BLaER1 (cell line): ENCODE data around the gene IFITM2.
"Not testable (repeated sequence)": the region's sequence is repeated elsewhere in the genome, so short reads cannot be mapped to it uniquely, and the experiment has no call there.

Experiments used
- H3K27ac ChIP-seq: shearing (Covaris generic); formaldehyde crosslinking; 2 replicates; pipeline ENCODE4 v1.8.1; 2022
- H3K27me3 ChIP-seq: shearing (Covaris generic); formaldehyde crosslinking; 2 replicates; pipeline ENCODE4 v1.8.1; 2022
- H3K36me3 ChIP-seq: shearing (Covaris generic); formaldehyde crosslinking; 2 replicates; pipeline ENCODE4 v1.8.1; 2022
- H3K4me1 ChIP-seq: shearing (Covaris generic); formaldehyde crosslinking; 2 replicates; pipeline ENCODE4 v1.8.1; 2022
- H3K4me2 ChIP-seq: shearing (Covaris generic); formaldehyde crosslinking; 2 replicates; pipeline ENCODE4 v1.8.1; 2022
- H3K4me3 ChIP-seq: shearing (Covaris generic); formaldehyde crosslinking; 2 replicates; pipeline ENCODE4 v1.8.1; 2022
- H3K9ac ChIP-seq: shearing (Covaris generic); formaldehyde crosslinking; 2 replicates; pipeline ENCODE4 v1.8.1; 2022
- H3K9me3 ChIP-seq: shearing (Covaris generic); formaldehyde crosslinking; 2 replicates; pipeline ENCODE4 v1.8.1; 2022
- H4K20me1 ChIP-seq: shearing (Covaris generic); formaldehyde crosslinking; 2 replicates; pipeline ENCODE4 v1.8.1; 2022
- Cebpa-rat ChIP-seq: shearing (Covaris generic); IDR thresholded peaks from 2 replicates; pipeline ENCODE4 v1.8.1; 2022

IFITM2 gene

GRCh38 chr11:337711-338110 lies 30.1 kb downstream of the IFITM2 start:
- H3K9ac ChIP-seq, result no peak overlapping the region
- H4K20me1 ChIP-seq, result no peaks in the 10 kb centered on the region
- peak overlapping the region; percentile 44; the same call in 1 of the 2 replicates for H3K27ac ChIP-seq
- H3K9me3 ChIP-seq, result peaks cover 20% of the 10 kb centered on the region
- no peaks in the 10 kb centered on the region for H3K36me3 ChIP-seq
- no peaks in the 10 kb centered on the region for H3K27me3 ChIP-seq
- peaks cover 61% of the 10 kb centered on the region for H3K4me1 ChIP-seq
- no peak for TF ChIP-seq Cebpa-rat
- no peak overlapping the region for H3K4me3 ChIP-seq
- peak overlapping the region; percentile 7; the same call in 1 of the 2 replicates for H3K4me2 ChIP-seq

GRCh38 chr11:339963-340362 lies 32.3 kb downstream of the IFITM2 start:
- H3K27ac ChIP-seq, result no peak overlapping the region
- H3K27me3 ChIP-seq, result no peaks in the 10 kb centered on the region
- TF ChIP-seq Cebpa-rat, result no peak
- H3K9ac ChIP-seq, result no peak overlapping the region
- no peak overlapping the region for H3K4me3 ChIP-seq
- H3K36me3 ChIP-seq, result no peaks in the 10 kb centered on the region
- H3K9me3 ChIP-seq, result peaks cover 13% of the 10 kb centered on the region
- no peaks in the 10 kb centered on the region for H4K20me1 ChIP-seq
- peaks cover 45% of the 10 kb centered on the region for H3K4me1 ChIP-seq
- no peak overlapping the region for H3K4me2 ChIP-seq

DNA sequence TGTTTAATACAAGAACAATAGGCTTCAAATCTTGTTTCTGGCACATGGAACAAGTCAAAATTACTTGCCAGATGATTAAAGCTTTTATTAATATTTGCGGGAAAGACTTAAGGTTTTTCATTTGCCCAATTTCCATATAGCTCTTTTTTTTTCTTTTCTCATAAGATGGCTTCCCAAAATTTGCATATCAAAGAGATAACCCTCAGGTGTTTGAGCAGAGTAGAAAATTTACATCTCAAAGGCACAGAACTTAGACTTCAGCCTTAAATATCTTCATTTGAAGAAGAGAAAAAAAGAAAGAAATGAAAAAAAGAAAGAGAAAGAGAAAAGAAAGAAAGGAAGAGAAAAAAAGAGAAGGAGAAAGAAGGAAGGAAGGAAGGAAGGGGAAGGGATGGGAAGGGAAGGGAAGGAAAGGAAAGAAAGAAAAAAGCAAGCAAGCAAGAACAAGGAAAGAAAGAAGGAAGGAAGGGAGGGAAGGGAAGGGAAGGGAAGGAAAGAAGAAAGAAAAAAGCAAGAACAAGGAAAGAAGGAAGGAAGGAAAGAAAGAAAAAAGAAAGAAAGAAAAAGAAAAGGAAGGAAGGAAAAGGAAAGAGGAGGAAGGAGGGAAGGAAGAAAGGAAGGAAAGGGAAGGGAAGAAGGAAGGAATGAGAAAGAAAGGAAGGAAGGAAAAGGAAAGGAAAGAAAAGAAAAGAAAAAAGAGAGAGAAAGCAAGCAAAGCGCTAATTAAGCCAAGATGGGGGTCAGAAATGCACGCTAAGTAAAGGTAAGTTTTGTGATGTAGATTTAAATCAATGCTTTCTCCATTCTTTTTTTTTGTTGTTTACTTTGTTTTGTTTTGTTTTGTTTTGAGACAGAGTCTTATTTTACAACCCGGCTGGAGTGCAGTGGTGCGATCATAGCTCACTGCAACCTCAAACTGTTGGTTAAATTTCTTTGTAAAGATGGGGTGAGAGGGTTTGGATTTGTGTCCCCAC lies 33.2 kb downstream of the IFITM2 start:
- peak overlapping the region; percentile 58 for H3K4me2 ChIP-seq

DNA sequence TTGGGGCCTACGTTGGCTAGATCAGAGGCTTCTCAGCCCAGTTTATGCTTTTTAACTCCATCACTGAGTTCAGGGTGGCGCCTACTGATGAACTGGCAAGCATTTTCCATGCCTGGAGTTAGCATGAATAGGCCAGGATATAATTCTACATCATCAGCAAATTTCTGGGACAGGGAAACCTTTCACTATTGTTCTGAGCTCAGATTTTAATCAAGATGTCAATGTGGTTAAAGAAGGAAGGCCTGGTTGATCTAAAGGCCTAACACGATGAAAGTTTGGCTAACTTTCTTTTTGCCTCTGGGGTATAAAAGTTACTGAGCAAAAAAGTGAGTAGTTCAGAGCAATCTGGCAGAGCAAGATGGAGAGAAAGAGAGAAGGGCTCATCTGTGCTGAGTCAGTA lies 34.7 kb downstream of the IFITM2 start:
- Histone ChIP-seq H3K36me3 (no peaks in the 10 kb centered on the region), H3K9me3 (peaks cover 13% of the 10 kb centered on the region), H3K27me3 (no peaks in the 10 kb centered on the region), H3K4me3 (no peak overlapping the region), H3K4me2 (peak overlapping the region; percentile 58), H3K9ac (no peak overlapping the region), H3K27ac (peak overlapping the region; percentile 72; the same call in 1 of the 2 replicates), H4K20me1 (no peaks in the 10 kb centered on the region), H3K4me1 (peaks cover 24% of the 10 kb centered on the region)
- no peak for TF ChIP-seq Cebpa-rat

More for the DNA sequence above, 33.2 kb downstream of the IFITM2 start:
- H4K20me1 ChIP-seq, result no peaks in the 10 kb centered on the region
- H3K9ac ChIP-seq, result no peak overlapping the region
- H3K27ac ChIP-seq, result peak overlapping the region; percentile 72; the same call in 1 of the 2 replicates
- TF ChIP-seq Cebpa-rat, result no peak
- peak overlapping the region; percentile 17; the same call in 1 of the 2 replicates for H3K4me3 ChIP-seq
- H3K4me1 ChIP-seq, result peaks cover 38% of the 10 kb centered on the region
- H3K27me3 ChIP-seq, result no peaks in the 10 kb centered on the region
- peaks cover 13% of the 10 kb centered on the region for H3K9me3 ChIP-seq
- no peaks in the 10 kb centered on the region for H3K36me3 ChIP-seq

- peaks cover 41% of the 10 kb centered on the region for H3K4me1 ChIP-seq
- H3K9me3 ChIP-seq, result peaks cover 13% of the 10 kb centered on the region
- H3K27me3 ChIP-seq, result no peaks in the 10 kb centered on the region
- no peak overlapping the region for H3K9ac ChIP-seq
- H3K27ac ChIP-seq, result no peak overlapping the region
- no peak overlapping the region for H3K4me3 ChIP-seq
- no peak for TF ChIP-seq Cebpa-rat
- no peaks in the 10 kb centered on the region for H3K36me3 ChIP-seq
- H3K4me2 ChIP-seq, result no peak overlapping the region
- no peaks in the 10 kb centered on the region for H4K20me1 ChIP-seq
These were observed 37.4 kb downstream of the IFITM2 start for GRCh38 chr11:344836-345578.

- no peaks in the 10 kb centered on the region for H3K36me3 ChIP-seq
These were observed 38.9 kb downstream of the IFITM2 start for GRCh38 chr11:346529-346928.

GRCh38 chr11:349270-349954 lies 41.8 kb downstream of the IFITM2 start:
- H3K4me2 ChIP-seq, H4K20me1 ChIP-seq, H3K9ac ChIP-seq, H3K27ac ChIP-seq, H3K9me3 ChIP-seq, H3K27me3 ChIP-seq, H3K4me3 ChIP-seq, H3K36me3 ChIP-seq: not testable (repeated sequence)
- peaks cover 59% of the 10 kb centered on the region for H3K4me1 ChIP-seq

More at GRCh38 chr11:346529-346928, 38.9 kb downstream of the IFITM2 start:
- Histone ChIP-seq H3K4me3 (no peak overlapping the region), H3K4me2 (no peak overlapping the region), H4K20me1 (no peaks in the 10 kb centered on the region), H3K27me3 (no peaks in the 10 kb centered on the region), H3K9ac (no peak overlapping the region), H3K4me1 (peaks cover 50% of the 10 kb centered on the region), H3K9me3 (peaks cover 4% of the 10 kb centered on the region), H3K27ac (no peak overlapping the region)
- TF ChIP-seq Cebpa-rat, result no peak

GRCh38 chr11:350033-350722 lies 42.6 kb downstream of the IFITM2 start:
- peak overlapping the region; percentile 54 for H3K27ac ChIP-seq
- H3K4me2 ChIP-seq, result peak overlapping the region; percentile 67

GRCh38 chr11:350723-351255 lies 43.2 kb downstream of the IFITM2 start:
- no peak overlapping the region for H3K4me3 ChIP-seq
- H3K4me2 ChIP-seq, result peak overlapping the region; percentile 67
- no peak for TF ChIP-seq Cebpa-rat
- peak overlapping the region; percentile 39; the same call in 1 of the 2 replicates for H3K9ac ChIP-seq
- no peaks in the 10 kb centered on the region for H4K20me1 ChIP-seq
- H3K27me3 ChIP-seq, result no peaks in the 10 kb centered on the region
- H3K4me1 ChIP-seq, result peaks cover 73% of the 10 kb centered on the region
- peak overlapping the region; percentile 54 for H3K27ac ChIP-seq
- H3K9me3 ChIP-seq, result no peaks in the 10 kb centered on the region
- no peaks in the 10 kb centered on the region for H3K36me3 ChIP-seq

More at GRCh38 chr11:350033-350722, 42.6 kb downstream of the IFITM2 start:
- H3K36me3 ChIP-seq, H3K4me3 ChIP-seq, H3K27me3 ChIP-seq, H4K20me1 ChIP-seq, H3K9me3 ChIP-seq: not testable (repeated sequence)
- peaks cover 67% of the 10 kb centered on the region for H3K4me1 ChIP-seq
- peak overlapping the region; percentile 39; the same call in 1 of the 2 replicates for H3K9ac ChIP-seq
